ENCODE results near the gene TRAPPC12.
"Not testable (repeated sequence)": the region's sequence is repeated elsewhere in the genome, so short reads cannot be mapped to it uniquely, and the experiment has no call there.

TRAPPC12 gene

DNA sequence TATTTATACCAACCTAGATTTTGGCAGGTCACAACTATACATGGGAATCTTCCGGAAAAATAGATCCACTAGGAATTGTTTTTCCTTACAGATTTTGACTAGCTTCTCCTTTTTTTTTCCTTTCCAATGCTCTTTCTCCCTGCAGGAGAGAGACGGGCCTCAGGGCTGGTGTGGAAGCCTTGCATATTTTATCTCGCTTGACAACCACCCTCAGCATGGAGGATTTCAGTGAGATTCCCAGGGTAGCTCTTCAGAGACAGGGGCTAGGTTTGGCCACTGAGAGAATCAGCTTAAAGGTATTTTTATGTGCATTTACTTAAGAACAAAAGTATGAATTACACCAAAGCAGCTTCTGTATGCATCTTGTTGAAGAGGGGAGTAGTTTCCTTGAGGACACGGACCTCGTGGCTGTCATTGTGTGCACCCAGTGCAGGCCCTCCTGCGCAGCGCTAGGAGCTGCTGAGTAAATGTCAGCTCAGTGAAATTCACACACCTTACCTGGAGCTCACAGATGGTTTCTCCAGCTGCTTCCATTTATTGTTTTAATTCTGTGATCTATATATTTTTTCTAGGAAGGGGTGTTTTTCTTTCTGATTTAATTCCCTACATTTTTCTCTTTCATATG lies 54.4 kb downstream of the TRAPPC12 start:
- DNase-seq: no peak

GRCh38 chr2:3434654-3435053 lies 55.2 kb downstream of the TRAPPC12 start:
- no peak for DNase-seq

- no peak for DNase-seq
These were observed 56.0 kb downstream of the TRAPPC12 start for GRCh38 chr2:3435445-3435844.

DNA sequence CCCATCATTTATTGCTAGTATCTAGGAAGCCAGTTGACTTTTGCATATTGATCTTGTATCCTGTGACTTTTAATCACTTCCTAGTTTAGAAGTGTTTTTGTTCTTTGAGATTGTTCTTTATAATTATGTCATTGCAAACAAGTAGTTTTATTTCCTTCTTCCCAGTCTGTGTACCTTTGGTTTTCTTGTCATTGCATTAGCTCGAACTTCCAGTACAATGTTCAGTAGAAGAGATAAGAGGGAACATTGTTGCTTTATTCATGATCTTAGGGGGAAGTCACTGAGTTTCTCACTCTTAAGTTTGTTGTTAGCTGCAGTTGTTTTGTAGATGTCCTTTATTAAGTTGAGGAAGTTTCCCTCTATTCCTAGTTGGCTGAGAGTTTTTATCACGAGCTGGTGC lies 61.0 kb downstream of the TRAPPC12 start:
- no peak for DNase-seq

GRCh38 chr2:3441465-3441864 lies 62.0 kb downstream of the TRAPPC12 start:
- DNase-seq: no peak

- no peak for DNase-seq
These were observed 62.7 kb downstream of the TRAPPC12 start for GRCh38 chr2:3442185-3442584.

DNA sequence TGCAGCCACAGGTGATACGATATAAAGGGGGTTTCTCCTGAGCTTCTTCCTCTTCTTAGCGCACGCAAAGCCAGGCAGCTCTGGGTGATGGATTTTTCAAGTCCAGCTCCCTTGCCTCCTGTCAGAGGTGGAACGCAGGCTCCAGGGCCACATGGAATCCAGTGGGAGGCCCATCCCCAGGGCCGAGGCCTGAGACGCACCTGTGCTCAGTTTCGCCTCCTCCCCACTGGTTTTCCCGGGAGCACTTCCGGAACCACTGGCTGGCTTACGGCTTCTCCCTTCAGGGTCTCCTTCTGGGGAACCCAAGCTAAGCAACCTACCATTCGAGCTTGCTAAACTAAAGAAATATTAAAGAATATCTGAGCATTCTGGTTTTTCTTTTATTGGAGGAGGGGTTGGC lies 63.6 kb downstream of the TRAPPC12 start:
- DNase-seq: no peak

DNA sequence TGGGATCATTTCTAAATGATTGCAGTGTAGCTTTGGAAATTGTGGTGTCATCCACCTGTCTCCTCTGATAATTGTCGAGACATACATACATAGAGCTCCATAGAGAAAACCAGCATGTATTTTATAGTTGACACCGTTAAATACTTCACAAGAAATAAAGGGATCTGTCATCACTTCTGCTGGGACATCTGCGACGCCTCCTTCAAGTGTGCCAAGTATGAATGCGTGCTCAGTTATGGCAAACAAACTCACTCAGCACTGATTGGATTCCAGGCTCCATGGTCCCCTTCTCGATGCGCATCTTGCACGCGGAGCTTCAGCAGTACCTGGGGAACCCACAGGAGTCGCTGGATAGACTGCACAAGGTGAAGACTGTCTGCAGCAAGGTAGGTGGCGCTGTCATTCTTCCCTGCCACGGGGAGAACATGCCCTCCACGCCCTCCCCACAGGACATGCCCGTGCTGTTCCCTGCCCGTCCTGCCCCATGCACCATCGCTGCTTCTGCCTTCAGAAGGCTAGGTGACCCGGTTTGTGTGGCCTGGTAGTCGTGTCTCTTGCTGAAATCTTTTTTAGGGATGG lies 64.1 kb downstream of the TRAPPC12 start:
- no peak for DNase-seq

GRCh38 chr2:3445891-3446290 lies 66.4 kb downstream of the TRAPPC12 start:
- no peak for DNase-seq

DNA sequence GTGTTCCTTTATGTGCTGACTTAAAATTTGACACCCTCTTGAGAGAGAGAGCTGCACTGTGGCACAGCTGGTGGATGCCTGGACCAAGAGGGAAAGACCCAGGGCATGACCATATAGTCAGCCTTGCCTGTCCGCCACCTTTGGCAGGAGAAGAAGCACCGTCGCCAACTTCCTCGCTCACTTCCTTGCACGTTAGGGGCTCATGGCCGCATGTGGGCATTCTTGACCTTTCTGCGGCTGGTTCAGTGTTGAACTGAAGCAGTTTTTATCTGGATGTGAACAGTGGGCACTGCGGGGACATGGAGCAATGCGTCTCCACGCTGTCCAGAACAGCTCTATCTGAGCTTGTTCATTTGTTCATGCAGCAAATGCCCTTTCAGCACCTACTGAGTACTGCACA lies 66.9 kb downstream of the TRAPPC12 start:
- no peak for DNase-seq

DNA sequence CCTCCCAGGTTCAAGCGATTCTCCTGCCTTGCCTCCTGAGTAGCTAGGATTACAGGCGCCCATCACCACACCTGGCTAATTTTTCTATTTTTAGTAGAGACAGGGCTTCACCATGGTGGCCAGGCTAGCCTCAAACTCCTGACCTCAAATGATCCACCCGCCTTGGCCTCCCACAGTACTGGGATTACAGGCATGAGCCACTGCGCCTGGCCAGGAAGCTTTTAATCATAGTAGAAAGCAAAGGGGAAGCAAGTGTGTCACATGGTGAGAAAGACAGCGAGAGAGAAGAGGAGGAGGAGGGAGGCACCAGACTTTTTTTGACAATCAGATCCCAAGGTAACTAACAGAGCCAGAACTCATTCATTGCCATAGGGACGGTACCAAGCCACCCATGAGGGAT lies 67.7 kb downstream of the TRAPPC12 start:
- not testable (repeated sequence) for DNase-seq

GRCh38 chr2:3447789-3448317 lies 68.4 kb downstream of the TRAPPC12 start:
- DNase-seq: no peak

- not testable (repeated sequence) for DNase-seq
These were observed 69.0 kb downstream of the TRAPPC12 start for GRCh38 chr2:3448441-3448911.

DNA sequence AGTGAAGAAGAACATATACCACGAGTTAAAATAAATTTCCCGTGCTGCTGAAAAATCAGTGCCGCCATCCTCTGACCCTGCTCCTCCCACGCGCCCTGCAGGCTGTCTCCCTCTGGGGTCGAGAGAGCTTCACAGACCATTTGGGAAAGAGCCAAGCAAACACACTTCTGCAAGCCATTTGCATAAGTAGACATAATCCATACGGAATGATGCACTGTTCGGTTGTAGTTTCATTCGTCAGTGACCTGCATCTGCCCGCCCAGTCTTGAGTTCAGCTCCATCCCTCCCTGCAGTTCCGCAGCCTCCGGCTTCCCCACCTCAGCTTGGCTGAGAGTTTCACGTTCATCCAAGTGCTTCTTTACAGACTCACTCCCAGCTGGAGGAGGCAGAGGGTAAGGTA lies 69.6 kb downstream of the TRAPPC12 start:
- no peak for DNase-seq

DNA sequence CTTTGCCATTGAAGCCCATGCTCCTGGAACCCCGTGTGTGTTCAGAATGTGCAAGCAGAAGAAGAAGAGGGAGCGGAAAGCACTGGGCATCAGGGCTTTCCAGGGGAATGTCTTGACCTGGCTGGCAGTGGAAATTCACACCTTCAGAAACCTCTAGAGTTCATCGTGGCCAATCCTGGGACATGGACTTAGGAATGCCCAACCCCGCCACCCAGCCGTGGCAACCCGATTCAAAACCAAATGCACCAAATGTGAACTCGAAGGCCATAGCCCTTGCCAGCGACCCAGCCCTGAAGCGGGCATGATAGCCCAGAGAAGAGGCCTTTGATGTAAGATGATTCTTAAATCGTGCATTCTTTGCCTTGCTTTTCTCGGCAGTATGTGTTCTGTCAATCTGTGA lies 70.4 kb downstream of the TRAPPC12 start:
- DNase-seq: no peak

DNA sequence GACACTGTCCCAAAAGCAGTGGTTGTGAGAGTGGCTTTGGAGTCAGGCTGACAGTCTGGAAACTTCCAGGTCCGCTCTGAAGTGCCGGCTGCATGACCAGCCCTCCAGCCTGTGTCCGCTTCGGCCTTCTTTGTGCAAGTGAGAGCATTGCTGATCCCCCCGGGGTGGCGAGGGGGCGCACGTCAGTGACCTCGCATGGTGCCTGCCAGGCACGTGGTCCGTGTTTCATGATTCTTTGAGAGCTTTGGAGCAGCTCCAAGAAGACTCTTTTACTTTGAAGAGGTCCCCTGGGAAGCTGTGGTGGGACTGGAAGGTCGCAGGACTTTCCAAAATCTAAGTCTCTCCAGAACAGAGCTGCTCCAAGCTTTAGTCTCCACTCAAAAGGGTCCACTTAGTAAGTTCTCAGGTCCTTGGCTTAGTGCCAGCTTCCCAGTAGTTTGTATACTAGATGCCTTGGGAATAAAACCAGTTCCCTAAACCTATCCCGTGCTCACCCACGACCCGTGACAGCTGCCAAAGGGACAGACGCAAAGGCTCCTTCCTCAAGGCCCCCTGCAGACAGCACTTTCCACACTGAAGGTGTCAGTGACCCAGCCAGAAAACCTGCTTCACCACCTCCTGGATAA lies 71.0 kb downstream of the TRAPPC12 start:
- DNase-seq: no peak

DNA sequence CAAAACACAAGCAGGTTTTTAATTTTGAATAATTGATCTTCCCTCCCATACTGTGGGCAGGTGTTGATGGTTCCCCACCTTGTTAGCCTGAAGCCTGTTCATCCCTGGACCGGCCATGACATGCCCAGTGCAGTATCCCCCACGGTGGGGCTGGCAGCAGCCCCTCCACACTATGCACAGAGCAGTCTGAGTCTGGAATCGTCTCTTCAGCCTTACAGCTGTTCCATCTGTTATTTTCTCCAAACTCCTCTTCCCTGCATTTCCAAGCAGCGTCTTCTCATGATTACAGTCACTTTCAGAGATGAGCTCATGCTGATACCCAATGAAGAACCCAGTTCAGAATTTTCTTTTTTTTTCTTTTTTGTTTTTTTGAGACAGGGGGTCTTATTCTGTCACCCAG lies 71.7 kb downstream of the TRAPPC12 start:
- DNase-seq: no peak

GRCh38 chr2:3451926-3452671 lies 72.6 kb downstream of the TRAPPC12 start:
- DNase-seq: no peak

DNA sequence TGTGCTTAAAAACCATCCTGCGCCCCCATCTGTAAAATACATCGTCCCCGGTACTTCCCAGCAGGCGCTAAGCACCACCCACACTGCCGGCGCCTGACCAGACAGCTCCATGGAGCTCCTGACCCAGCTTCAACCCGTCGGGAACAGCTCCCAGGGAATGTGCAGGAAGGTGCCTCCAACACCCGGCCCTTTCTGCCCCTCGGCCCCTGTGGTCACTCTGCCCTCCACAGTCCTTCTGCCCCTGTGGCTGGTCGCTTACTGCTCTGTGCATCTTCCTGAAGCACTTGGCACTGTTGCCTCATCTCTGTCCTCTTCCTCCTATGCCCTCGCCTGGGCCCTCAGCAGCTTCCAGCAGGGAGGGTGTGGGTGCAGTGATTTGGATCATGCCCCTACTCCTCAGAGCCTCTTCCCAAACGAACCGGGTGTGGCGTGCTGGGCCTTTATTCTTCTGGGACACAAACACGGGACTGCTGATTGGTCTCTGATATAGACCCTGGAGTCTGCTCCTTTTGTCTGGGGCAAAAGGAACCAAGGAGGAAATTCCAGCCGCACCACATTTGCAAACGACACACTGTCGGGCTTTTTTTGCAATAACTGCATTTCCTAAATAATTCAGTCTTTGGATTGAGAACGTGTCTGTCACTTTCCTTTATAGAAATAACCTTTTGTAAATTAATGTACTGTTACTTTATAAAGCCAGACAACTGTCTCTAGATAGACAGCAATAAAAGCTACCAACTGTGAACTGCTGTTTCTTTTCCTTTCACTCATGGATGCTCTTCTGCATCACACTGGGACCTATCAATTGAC lies 73.9 kb downstream of the TRAPPC12 start:
- no peak for DNase-seq

GRCh38 chr2:3454005-3454404 lies 74.5 kb downstream of the TRAPPC12 start:
- DNase-seq: not testable (repeated sequence)

GRCh38 chr2:3454802-3455201 lies 75.3 kb downstream of the TRAPPC12 start:
- no peak for DNase-seq

- DNase-seq: no peak
These were observed 76.6 kb downstream of the TRAPPC12 start for GRCh38 chr2:3456125-3456524.
